Heart left ventricle (tissue), 13 donors: ENCODE measurements around the gene DCTN1.

ENCODE experiments used
- CTCF ChIP-seq, 12 donors: fragments of 200-600 bp; sonication (generic) in 4 of 12; IDR thresholded peaks; one replicate each; pipeline versions ENCODE4 v1.5.0 to v1.8.0; 2018 to 2022; ENCODE audit warnings: antibody characterized with exemption in 12 of 12, mild to moderate bottlenecking in 5 of 12
- POLR2A ChIP-seq, 2 donors: fragments of 450-650 bp; IDR thresholded peaks; one replicate each; pipeline ENCODE4 v1.6.1; 2017; ENCODE audit warnings: antibody characterized with exemption in 2 of 2, mild to moderate bottlenecking in 2 of 2, moderate library complexity in 2 of 2
- donor health status: ischemic (EF 13 %, LVEDD 7.1; RV severe dilation, severe dysfunction).
- donor health status: DM: no; HTN: yes; CAD: no.
- donor health status: DM: no; HTN: no; CAD: no.
- donor health status: ischemic (EF 25% LVEDD 6.9; RV normal size, moderate dysfunction).
- donor health status: ischemic (EF 25% LVEDD 5.7; RV mildly dilated, moderate dysfunction).
- donor health status: ischemic (EF 35%, LVEDD 5.7; RV mildly dilated, moderate dysfunction).
- donor health status: nonischemic (EF 11% LVEDD 7.7; RV severe dilation, severe dysfunction).
- donor health status: DM: yes; HTN: yes; CAD: no.
- donor health status: PGD.
- donor health status: ischemic (EF 29% LVEDD 5.4; RV normal size, mild dysfunction).
- donor health status: nonischemic (EF 23%, LVEDD 6.1; RV moderate dilation, normal function).

GRCh38 chr2:74357627-74358026 is 22.5 kb downstream of the DCTN1 start:
- no peak for TF ChIP-seq POLR2A (IDR thresholded peaks at IDR 0.05)
- TF ChIP-seq CTCF (IDR thresholded peaks at IDR 0.05), result no peak
